Measurements from ENCODE around the gene IL18. TPM values are rescaled to one million over a fixed set of nuclear protein-coding genes. Genes with fewer than 3 reads are reported as not detected.

Gene IL18
- total RNA-seq, 1 experiment from 2014 or later = 119 TPM

Other genes with a start within 250 kb of the IL18 start
- gene C11orf52, start 245.2 kb downstream of the IL18 start, total RNA-seq (2014; rRNA removed; shearing (Covaris generic); ENCODE audit: low replicate concordance) = 1.7 TPM in 1 of 2 replicates, not detected in the other
- gene DIXDC1, start 226.8 kb downstream of the IL18 start, total RNA-seq (2014; rRNA removed; shearing (Covaris generic); ENCODE audit: low replicate concordance) = 14.2 and 25.0 TPM in 2 replicates
- 28.1 and 35.0 TPM in 2 replicates for gene DLAT, start 138.7 kb downstream of the IL18 start, total RNA-seq (2014; rRNA removed; shearing (Covaris generic); ENCODE audit: low replicate concordance)
- 0.49 and 11.4 TPM in 2 replicates for gene PIH1D2, start 90.1 kb downstream of the IL18 start, total RNA-seq (2014; rRNA removed; shearing (Covaris generic); ENCODE audit: low replicate concordance)
- gene NKAPD1, start 89.8 kb downstream of the IL18 start, total RNA-seq (2014; rRNA removed; shearing (Covaris generic); ENCODE audit: low replicate concordance) = 13.2 and 19.8 TPM in 2 replicates
- gene TIMM8B, start 77.3 kb downstream of the IL18 start, total RNA-seq (2014; rRNA removed; shearing (Covaris generic); ENCODE audit: low replicate concordance) = 33.6 and 76.9 TPM in 2 replicates
- gene SDHD, start 77.2 kb downstream of the IL18 start, total RNA-seq (2014; rRNA removed; shearing (Covaris generic); ENCODE audit: low replicate concordance) = 75.6 and 140 TPM in 2 replicates
- gene TEX12, start 3.3 kb upstream of the IL18 start, total RNA-seq (2014; rRNA removed; shearing (Covaris generic); ENCODE audit: low replicate concordance) = not detected in 2 replicates
- gene BCO2, start 11.4 kb upstream of the IL18 start, total RNA-seq (2014; rRNA removed; shearing (Covaris generic); ENCODE audit: low replicate concordance) = 8.1 and 8.9 TPM in 2 replicates
- gene PTS, start 62.3 kb upstream of the IL18 start, total RNA-seq (2014; rRNA removed; shearing (Covaris generic); ENCODE audit: low replicate concordance) = 30.1 and 70.3 TPM in 2 replicates
- not detected in 2 replicates for gene PLET1, start 96.8 kb upstream of the IL18 start, total RNA-seq (2014; rRNA removed; shearing (Covaris generic); ENCODE audit: low replicate concordance)